ENCODE results near the gene CREBBP.
A peak's percentile ranks its signal among the peaks of the same experiment; 100 is the strongest.

CREBBP gene

GRCh38 chr16:3702082-3702481 lies 178.4 kb downstream of the CREBBP start:
- H4K20me1 ChIP-seq = peaks cover 47 to 100% (median 100%) of the 10 kb centered on the region in 11 experiments; a peak in 21 of 22 replicates
- peaks cover 0 to 71% (median 5%) of the 10 kb centered on the region in 11 experiments; a peak in 10 of 22 replicates for H3K27me3 ChIP-seq
- H3K9ac ChIP-seq = no peak overlapping the region
- no peak overlapping the region for H3K4me3 ChIP-seq
- H3K36me3 ChIP-seq = peaks cover 11 to 33% (median 24%) of the 10 kb centered on the region in 11 experiments; a peak in 19 of 22 replicates
- H3K4me2 ChIP-seq = peak overlapping the region in 3 of 11 experiments; percentile 0 to 31 (median 5); a peak in 1 of 22 replicates
- H3K4me1 ChIP-seq = peaks cover 16 to 38% (median 25%) of the 10 kb centered on the region in 10 experiments
- no peak overlapping the region for H3K27ac ChIP-seq
- H3K9me3 ChIP-seq (replicated peaks in 1 of 11) = no peaks in the 10 kb centered on the region
- no peak for TF ChIP-seq Cebpa-rat (IDR thresholded peaks at IDR 0.05)

GRCh38 chr16:3701531-3701930 lies 179.0 kb downstream of the CREBBP start:
- Histone ChIP-seq H3K27me3 (peaks cover 0 to 75% (median 5%) of the 10 kb centered on the region in 11 experiments; a peak in 10 of 22 replicates), H3K9me3 (replicated peaks in 1 of 11) (no peaks in the 10 kb centered on the region), H3K4me1 (peaks cover 16 to 38% (median 25%) of the 10 kb centered on the region in 10 experiments), H3K4me2 (peak overlapping the region in 3 of 11 experiments; percentile 0 to 31 (median 5); a peak in 2 of 22 replicates), H3K4me3 (no peak overlapping the region), H3K36me3 (peaks cover 11 to 32% (median 21%) of the 10 kb centered on the region in 11 experiments; a peak in 19 of 22 replicates), H4K20me1 (peaks cover 52 to 100% (median 100%) of the 10 kb centered on the region in 11 experiments; a peak in 21 of 22 replicates), H3K9ac (no peak overlapping the region), H3K27ac (no peak overlapping the region)
- no peak for TF ChIP-seq Cebpa-rat (IDR thresholded peaks at IDR 0.05)

DNA sequence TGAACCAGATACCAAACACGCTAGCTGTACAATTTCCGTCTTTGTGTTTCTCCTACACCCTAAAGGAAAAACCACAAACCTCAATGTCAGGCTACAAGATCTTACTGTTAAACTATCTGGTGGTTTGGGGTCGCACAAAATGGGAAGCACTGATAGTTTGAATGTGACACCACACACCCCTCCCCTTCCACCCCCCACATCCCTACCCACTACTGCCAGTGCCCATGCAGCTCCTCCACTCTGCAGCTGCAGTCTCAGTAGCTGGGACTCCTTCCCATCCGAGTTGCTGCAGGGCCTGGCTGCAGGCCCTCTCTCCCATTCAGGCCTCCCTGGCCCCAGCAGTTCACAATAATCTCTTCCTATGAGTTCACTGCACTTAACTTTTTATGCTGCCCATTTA lies 181.6 kb downstream of the CREBBP start:
- no peak overlapping the region for H3K4me3 ChIP-seq
- peaks cover 59 to 100% (median 100%) of the 10 kb centered on the region in 11 experiments; a peak in 21 of 22 replicates for H4K20me1 ChIP-seq
- peaks cover 11 to 52% (median 27%) of the 10 kb centered on the region in 11 experiments; a peak in 19 of 22 replicates for H3K36me3 ChIP-seq
- peak overlapping the region; percentile 60 to 78 (median 69) for H3K4me2 ChIP-seq
- H3K27me3 ChIP-seq = peaks cover 0 to 66% (median 5%) of the 10 kb centered on the region in 11 experiments; a peak in 7 of 22 replicates
- H3K9ac ChIP-seq = peak overlapping the region in 2 of 11 experiments; percentile 16 to 19; a peak in 1 of 22 replicates
- no peak overlapping the region for H3K27ac ChIP-seq
- peaks cover 25 to 36% (median 28%) of the 10 kb centered on the region in 10 experiments for H3K4me1 ChIP-seq
- H3K9me3 ChIP-seq (replicated peaks in 1 of 11) = no peaks in the 10 kb centered on the region
- no peak for TF ChIP-seq Cebpa-rat (IDR thresholded peaks at IDR 0.05)

DNA sequence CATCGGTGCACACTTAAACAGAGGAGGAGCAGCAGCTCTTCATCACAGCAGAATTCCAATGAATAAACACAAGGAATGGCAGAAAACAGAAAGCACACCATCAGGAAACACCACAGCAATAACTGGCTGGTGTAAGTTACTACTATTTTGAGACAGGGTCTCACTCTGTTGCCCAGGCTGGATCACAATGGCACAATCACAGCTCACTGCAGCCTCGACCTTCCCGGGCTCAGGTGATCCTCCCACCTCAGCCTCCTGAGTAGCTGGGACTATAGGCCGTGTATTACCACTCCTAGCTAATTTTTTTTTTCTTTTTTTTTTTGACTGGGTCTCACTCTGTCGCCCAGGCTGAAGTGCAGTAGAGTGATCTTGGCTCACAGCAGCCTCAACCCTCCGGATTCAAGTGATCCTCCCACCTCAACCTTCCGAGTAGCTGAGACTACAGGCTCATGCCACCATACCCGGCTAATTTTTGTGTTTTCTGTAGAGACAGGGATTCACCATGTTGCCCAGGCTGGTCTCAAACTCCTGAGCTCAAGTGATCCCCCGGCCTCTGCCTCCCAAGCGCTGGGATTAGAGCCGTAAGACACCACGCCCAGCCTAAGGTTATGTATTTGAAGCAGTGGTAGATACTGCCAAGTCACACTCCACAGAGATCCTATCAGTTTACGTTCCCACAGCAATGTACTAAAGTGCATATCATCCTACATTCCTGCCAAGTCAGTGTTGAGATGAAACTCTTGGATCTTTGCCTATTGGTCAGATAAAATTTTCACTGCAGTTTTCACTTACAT lies 183.9 kb downstream of the CREBBP start:
- no peak for TF ChIP-seq Cebpa-rat (IDR thresholded peaks at IDR 0.05)
- no peak overlapping the region for H3K27ac ChIP-seq
- peak overlapping the region in 1 of 11 experiments; percentile 12; a peak in 1 of 22 replicates for H3K9ac ChIP-seq
- H4K20me1 ChIP-seq = peaks cover 47 to 100% (median 99%) of the 10 kb centered on the region in 11 experiments; a peak in 21 of 22 replicates
- peaks cover 25 to 37% (median 30%) of the 10 kb centered on the region in 10 experiments for H3K4me1 ChIP-seq
- peaks cover 6 to 35% (median 19%) of the 10 kb centered on the region in 11 experiments; a peak in 16 of 22 replicates for H3K36me3 ChIP-seq
- H3K4me3 ChIP-seq = no peak overlapping the region
- H3K9me3 ChIP-seq (replicated peaks in 1 of 11) = no peaks in the 10 kb centered on the region
- H3K27me3 ChIP-seq = peaks cover 0 to 43% (median 0%) of the 10 kb centered on the region in 11 experiments; a peak in 6 of 22 replicates
- H3K4me2 ChIP-seq = no peak overlapping the region

- no peaks in the 10 kb centered on the region for H3K9me3 ChIP-seq (replicated peaks in 1 of 11)
- TF ChIP-seq Cebpa-rat (IDR thresholded peaks at IDR 0.05) = no peak
- peaks cover 31 to 45% (median 36%) of the 10 kb centered on the region in 10 experiments for H3K4me1 ChIP-seq
- H3K36me3 ChIP-seq = peaks cover 6 to 35% (median 17%) of the 10 kb centered on the region in 11 experiments; a peak in 15 of 22 replicates
- peaks cover 42 to 100% (median 99%) of the 10 kb centered on the region in 11 experiments; a peak in 21 of 22 replicates for H4K20me1 ChIP-seq
- peak overlapping the region in 2 of 11 experiments; percentile 12 to 35; a peak in 1 of 22 replicates for H3K9ac ChIP-seq
- no peak overlapping the region for H3K27ac ChIP-seq
- no peak overlapping the region for H3K4me3 ChIP-seq
- peaks cover 0 to 35% (median 0%) of the 10 kb centered on the region in 11 experiments; a peak in 6 of 22 replicates for H3K27me3 ChIP-seq
- peak overlapping the region in 3 of 11 experiments; percentile 7 to 39 (median 30); a peak in 5 of 22 replicates for H3K4me2 ChIP-seq
These were observed 184.7 kb downstream of the CREBBP start for GRCh38 chr16:3695610-3696369.

DNA sequence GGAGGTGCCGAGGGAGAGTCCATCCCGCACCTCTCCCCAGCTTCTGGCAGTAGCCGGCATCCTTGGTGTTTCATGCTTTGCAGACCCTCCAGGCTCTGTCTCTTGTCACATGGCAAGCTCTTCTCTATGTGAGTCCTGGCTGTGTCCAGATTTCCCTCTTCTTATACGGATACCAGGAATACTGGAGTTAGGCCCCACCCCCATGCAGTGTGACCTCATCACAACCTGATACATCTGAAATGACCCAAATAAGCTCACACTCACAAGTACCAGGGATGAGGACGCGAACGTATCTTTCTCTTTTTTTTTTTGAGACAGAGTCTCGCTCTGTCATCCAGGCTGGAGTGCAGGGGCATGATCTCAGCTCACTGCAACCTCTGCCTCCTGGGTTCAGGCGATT lies 186.5 kb downstream of the CREBBP start:
- no peak for TF ChIP-seq Cebpa-rat (IDR thresholded peaks at IDR 0.05)
- Histone ChIP-seq H3K4me3 (no peak overlapping the region), H3K9ac (no peak overlapping the region), H3K9me3 (replicated peaks in 1 of 11) (no peaks in the 10 kb centered on the region), H3K27me3 (peaks cover 0 to 26% (median 0%) of the 10 kb centered on the region in 11 experiments; a peak in 6 of 22 replicates), H3K27ac (no peak overlapping the region), H3K36me3 (peaks cover 6 to 46% (median 26%) of the 10 kb centered on the region in 11 experiments; a peak in 18 of 22 replicates), H3K4me1 (peaks cover 22 to 38% (median 26%) of the 10 kb centered on the region in 10 experiments), H3K4me2 (no peak overlapping the region), H4K20me1 (peaks cover 27 to 96% (median 92%) of the 10 kb centered on the region in 11 experiments; a peak in 21 of 22 replicates)

GRCh38 chr16:3691761-3692160 lies 188.8 kb downstream of the CREBBP start:
- Histone ChIP-seq H3K9ac (no peak overlapping the region), H3K36me3 (peaks cover 29 to 68% (median 49%) of the 10 kb centered on the region in 11 experiments), H3K27ac (no peak overlapping the region), H3K9me3 (replicated peaks in 1 of 11) (no peaks in the 10 kb centered on the region), H3K4me2 (peak overlapping the region in 1 of 11 experiments; percentile 66; a peak in 3 of 22 replicates), H4K20me1 (peaks cover 13 to 81% (median 69%) of the 10 kb centered on the region in 11 experiments; a peak in 21 of 22 replicates), H3K4me1 (peaks cover 14 to 29% (median 18%) of the 10 kb centered on the region in 10 experiments), H3K27me3 (peaks cover 0 to 12% (median 0%) of the 10 kb centered on the region in 11 experiments; a peak in 6 of 22 replicates), H3K4me3 (no peak overlapping the region)
- no peak for TF ChIP-seq Cebpa-rat (IDR thresholded peaks at IDR 0.05)
